IPS-18c (cell line): ENCODE measurements around the gene TMUB1.

Source experiments
- H3K4me3 ChIP-seq: 2 replicates; pipeline ENCODE4 v1.7.0; 2013; ENCODE audit warnings: low read depth, mild to moderate bottlenecking, low read length, moderate library complexity; ENCODE audit not compliant: insufficient read depth
- H3K9me3 ChIP-seq: one replicate; pipeline ENCODE4 v1.6.1; 2013; ENCODE audit warnings: mild to moderate bottlenecking, low read length, moderate library complexity; ENCODE audit not compliant: control insufficient read depth, insufficient read depth

The TMUB1 gene, protein sequence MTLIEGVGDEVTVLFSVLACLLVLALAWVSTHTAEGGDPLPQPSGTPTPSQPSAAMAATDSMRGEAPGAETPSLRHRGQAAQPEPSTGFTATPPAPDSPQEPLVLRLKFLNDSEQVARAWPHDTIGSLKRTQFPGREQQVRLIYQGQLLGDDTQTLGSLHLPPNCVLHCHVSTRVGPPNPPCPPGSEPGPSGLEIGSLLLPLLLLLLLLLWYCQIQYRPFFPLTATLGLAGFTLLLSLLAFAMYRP

DNA sequence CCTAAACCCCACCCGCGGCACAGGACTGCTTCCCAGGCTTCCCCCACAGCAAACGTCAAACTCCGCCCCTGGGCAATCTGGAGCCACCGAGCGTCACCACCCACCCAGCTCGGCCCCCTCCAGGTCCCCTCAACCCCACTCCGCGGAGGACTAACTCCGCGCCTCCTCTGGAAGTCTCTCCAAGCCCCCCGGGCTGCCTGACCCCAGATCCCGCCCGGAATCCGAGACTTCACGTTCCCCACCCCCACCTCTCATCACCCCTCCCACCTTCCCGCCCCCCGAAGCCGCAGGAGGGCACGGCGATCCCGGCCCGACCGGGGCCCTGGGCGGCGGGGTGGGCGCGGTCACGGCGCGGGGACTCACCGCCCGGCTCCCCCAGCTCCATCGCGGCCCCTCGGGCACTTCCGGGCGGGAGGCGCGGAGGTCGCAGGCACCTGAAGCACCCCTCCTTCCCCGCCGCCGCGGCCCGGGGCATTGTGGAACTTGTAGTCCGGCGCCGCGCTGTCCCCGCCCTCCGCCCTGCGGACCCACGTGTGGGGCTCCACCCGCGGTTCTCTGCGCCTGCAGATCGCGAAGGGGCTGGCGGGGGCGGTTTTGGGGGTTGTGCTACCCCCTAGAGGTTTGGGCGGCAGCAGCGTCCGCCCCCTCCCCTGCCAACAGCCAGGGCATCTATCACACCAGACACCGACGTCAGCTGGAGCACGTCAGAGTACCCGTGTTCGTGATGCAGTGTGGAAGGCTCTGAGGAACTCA is at the start of gene TMUB1:
TSS of gene TMUB1 (minus strand) at position 423 of the 753 bp plus-strand sequence. CDS start 930 bp downstream, outside the sequence.
- Histone ChIP-seq H3K4me3 (peak within 1 kb of the TSS; percentile 69), H3K9me3 (no peaks in the 10 kb centered on the region)

DNA sequence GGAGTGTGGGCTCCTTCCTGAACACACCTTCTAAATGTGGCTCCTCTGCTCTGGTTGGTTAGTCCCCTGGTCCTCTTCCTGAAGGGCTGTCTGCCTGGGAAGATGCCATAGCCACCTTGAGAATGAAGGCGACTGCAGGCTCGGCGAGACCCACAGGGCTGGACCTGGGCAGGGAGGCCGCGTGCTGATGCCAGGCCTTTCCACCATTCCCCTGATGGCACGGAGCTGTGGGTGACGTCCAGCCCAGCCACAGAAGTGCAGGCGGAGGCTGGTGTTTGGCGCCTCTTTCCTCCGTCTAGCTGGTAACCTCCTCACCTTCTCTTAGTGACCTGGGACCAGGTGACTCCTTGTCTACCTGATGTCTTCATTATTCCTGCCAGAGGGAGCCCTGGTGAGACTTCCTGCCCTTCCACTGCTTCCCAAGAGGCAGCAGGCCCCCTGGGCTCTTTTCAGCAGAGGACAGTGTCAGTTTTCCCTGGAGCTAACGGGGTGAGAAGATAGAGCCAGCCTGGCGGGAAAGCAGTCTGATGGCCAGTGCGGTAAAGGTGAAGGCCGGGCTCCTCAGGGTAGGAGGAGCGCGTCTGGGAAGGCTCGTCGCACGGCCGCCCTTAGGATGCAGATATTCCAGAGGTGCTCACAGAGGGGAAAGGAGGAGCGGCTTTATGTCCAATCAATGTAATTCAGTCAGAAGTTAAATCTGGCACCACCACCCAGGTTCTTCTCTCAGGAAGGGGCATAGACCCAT is 49.3 kb upstream of the TMUB1 start:
- Histone ChIP-seq H3K9me3 (no peaks in the 10 kb centered on the region), H3K4me3 (no peak overlapping the region)

DNA sequence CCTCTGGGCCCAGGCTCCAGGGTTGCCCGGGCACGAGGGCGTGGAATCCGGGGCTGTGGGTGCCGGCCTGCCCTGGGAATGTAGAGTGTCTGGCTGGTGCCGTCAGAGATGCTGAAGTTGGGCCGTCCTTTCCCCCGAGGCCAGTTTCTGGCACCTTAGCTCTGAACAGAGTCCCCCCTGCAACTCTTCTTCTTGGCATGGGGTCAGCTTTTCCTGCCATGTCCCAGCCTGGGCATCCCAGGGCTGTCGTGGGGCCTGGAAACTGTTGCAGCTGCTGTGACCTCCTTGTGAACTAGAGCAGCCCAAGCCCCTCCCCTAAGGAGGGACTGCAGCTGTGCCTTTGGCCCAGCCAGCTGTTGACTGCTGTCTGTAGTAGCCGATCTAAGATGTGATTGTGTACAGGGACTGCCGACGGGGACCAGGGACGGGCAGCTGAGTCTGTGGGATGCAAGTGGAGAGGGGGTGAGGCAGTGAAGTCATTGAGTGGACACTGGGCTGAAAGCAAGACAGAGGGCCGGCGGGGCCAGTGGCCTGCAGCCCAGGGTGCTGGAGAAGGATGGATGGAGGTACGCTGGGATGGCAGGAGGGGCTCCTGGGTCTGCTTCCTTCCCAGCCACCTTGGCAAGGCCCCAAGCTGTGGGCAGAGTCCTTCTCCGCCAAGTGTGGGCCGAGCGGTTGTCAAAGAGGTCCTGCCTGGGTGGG is 48.5 kb upstream of the TMUB1 start:
- Histone ChIP-seq H3K9me3 (no peaks in the 10 kb centered on the region), H3K4me3 (no peak overlapping the region)

DNA sequence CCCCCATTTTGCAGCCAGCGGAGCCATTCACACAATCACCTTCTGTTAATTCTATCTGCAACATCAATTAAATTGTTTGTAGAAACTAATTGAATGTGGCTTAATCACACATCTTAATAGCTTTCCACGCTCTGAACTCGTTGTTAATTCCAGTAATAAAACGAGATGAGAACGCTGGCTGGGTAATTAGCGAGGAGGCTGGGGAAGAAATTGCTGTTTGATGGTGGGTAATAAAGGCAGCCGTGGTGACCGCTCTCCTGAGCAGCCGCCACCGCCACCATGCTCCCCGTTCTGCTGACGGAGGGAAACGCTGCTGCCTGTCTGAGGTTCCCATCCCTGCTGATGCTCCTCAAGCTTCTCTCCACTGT is 47.9 kb upstream of the TMUB1 start:
- no peak overlapping the region for H3K4me3 ChIP-seq
- no peaks in the 10 kb centered on the region for H3K9me3 ChIP-seq

DNA sequence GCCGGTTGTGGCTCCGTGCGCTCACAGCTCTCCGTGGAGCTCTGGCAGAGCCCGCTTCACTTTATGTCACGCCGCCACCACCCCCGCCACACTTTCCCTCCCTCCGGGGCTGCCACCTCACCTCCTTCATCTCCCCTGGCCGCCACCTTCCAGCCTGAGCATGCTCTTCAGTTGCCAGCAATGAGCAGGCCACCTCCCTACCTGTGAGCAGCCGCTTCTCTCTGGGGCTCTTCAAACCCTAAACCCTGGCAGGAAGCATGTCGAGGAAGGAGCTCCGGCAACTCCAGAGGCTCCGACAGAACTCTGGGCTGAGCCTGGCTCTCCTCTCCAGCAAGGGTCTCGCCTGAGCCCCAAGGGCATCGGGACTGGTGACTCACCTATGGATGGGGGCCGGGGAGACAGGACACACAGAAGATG is 47.5 kb upstream of the TMUB1 start:
- Histone ChIP-seq H3K9me3 (no peaks in the 10 kb centered on the region), H3K4me3 (no peak overlapping the region)

DNA sequence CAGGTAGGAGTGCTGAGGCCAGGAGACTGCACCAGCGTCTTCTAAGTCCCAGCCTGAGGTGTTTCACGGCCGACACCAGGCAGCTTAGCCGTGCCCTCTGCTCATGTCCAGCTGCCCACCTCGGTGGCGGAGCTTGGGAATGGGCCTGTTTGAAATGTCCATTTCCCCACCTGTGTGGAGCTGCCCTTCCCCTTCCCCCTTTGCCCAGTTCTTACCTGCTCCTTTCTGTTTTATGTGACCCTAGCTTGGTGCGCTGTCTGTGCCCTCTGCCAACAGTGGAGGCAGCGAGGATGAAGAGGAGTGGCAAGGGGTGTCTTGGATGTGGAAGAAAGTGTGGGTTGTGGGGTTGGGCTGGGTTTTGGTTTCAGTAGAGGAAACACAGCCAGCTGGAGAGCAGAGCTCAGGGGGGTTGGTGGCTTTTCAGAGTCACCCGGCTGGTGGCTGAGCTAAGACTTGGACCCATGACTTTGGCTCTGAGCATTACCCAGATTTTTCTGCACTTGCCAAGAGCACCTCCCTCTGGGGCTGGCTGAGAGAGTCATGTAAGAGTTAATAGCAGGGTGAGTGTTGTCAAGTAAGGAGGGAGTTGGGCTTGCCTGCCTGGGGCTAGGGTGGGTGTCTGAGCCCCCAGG is 46.8 kb upstream of the TMUB1 start:
- Histone ChIP-seq H3K4me3 (no peak overlapping the region), H3K9me3 (no peaks in the 10 kb centered on the region)

DNA sequence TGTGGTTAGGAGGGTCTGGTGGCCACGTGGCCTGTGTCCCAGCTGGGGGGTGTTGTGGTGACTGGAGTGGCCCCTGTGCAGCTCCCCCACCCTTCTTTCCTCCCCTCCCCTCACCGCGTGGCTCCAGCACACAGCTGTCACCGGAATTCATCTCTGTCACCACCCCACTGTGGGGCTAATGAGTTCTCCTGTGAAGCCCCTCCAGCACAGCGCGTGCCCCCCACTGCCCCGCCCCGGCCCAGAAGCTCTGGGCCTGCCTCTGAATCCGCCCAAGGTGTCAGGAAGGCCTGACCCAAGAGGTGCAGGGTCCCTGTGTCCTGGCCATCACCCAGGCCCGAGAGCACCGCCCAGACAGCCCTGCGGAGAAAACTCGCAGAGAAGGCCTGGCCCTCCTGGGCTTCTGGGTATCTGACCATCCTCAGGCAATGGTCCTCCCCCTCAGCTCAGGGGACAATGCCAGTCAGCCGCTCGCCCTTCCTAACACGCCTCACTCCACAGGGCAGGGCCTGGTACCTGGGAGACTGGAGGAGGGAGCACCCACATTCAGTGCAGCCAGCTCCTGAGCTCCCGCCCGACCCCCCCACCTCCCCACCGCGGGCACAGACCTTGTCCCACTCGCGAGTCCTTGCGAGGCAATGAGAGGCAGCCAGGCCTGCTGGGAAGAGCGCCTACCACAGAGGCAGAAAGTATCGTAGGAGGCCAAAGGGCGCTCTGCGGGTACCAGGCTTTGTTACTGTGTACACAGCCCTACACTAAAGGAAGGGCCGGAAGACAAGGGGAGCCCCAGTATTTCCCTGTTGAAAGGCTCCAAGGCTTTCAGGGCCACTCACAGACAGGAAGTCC is 46.0 kb upstream of the TMUB1 start:
- no peak overlapping the region for H3K4me3 ChIP-seq
- H3K9me3 ChIP-seq = no peaks in the 10 kb centered on the region

DNA sequence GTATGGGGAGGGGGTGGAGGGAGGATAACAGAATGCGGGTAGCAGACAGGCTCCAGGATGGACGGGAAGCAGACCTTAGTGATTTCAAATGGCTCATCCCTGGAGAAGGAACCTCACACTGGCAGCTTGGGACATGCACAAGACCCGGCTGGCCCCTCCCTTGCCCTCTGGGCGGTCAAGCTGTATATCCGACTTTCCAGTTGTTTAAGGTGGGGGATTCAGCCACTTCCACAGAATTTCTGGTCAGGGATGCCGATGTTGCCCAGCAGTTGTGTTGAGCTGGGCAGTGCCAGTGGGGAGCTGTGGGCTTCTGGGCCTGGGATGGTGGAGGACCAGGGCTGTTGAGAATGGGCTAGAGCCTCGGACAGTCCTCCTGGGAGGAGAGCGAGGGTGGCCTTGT is 45.4 kb upstream of the TMUB1 start:
- H3K4me3 ChIP-seq = no peak overlapping the region

DNA sequence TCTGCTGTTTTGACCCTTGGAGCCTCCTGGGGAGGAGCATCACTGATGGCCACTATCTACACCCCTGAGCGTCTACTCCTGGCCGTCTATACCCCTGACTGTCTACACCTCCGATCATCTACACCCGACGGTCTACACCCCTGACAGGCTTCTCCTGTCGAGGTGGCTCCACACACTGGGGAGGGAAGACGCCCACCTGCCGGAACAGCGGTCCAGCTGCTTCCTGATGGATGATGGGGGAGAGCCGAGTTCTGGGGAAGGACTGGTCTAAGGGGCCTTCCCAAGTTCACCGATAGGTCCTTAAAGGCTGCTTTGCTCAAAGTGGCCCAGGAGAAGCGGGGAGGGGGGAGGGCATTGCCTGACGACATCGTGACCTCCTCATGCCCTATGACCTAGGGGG is 44.9 kb upstream of the TMUB1 start:
- no peak overlapping the region for H3K4me3 ChIP-seq
- no peaks in the 10 kb centered on the region for H3K9me3 ChIP-seq

More for the DNA sequence above, 45.4 kb upstream of the TMUB1 start:
- H3K9me3 ChIP-seq = no peaks in the 10 kb centered on the region

DNA sequence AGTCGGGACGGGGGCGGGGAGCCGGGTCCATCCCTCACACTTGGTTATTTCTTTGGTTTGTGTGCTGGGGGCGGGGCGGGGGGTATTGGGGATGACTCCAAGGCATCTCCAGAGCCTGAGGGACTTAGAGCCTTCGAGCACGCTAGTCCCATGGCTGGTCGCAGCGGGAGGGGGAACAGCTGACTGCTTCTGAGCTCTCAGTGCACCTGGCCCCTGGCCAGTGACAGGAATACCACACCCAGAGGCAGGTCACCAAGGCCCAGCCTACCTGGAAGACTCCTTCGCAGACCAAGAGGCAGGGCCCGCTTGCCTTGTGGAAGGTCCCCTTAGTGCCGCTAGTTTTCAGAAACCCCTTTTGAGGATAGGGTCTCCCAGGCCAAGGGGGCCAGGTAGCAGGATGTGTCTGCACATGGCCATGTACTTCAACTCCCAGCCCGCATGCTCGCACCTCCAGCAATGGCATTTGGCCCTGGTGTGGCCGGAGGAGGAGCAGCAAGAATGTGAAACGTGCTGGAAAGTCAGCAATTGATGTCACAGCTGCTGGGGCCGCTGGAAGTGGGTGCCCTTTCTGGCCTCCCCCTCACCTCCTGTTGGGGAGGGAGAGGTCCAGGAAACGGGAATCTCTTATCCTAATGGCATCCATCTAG is 43.3 kb upstream of the TMUB1 start:
- no peaks in the 10 kb centered on the region for H3K9me3 ChIP-seq
- H3K4me3 ChIP-seq = no peak overlapping the region; the same call in 1 of the 2 replicates

DNA sequence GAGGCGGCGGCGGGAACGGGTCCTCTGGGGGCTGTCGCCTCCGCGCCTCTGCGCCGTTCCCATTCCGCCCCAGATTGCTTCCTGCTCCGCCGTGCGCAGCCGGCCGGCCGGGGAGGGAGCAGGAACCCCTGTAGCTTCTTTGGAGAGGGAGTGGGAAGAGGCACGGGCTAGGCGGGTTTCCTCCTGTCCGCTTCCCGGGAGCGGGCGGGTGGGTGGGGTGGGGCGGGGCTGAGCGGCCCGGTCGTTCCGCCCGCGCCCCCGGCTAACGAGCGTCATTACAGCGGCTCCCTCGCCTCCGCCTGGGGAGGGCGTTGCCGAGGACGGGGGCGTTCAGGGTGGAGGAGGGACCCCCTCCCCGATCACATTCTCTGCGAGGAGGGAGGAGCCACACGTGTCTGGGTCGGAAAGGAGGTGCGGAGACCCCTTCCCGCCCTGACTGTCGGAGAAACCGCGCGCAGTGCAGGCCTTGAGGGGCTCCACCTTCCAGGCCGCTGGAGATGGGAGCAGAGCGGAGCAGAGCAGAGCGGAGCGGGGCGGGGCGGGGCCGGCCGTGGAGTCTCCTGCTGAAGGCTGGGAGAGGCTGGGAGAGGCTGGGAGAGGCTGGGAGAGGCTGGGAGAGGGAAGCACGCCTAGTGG is 42.7 kb upstream of the TMUB1 start:
- Histone ChIP-seq H3K9me3 (no peaks in the 10 kb centered on the region), H3K4me3 (peak overlapping the region; percentile 59)

DNA sequence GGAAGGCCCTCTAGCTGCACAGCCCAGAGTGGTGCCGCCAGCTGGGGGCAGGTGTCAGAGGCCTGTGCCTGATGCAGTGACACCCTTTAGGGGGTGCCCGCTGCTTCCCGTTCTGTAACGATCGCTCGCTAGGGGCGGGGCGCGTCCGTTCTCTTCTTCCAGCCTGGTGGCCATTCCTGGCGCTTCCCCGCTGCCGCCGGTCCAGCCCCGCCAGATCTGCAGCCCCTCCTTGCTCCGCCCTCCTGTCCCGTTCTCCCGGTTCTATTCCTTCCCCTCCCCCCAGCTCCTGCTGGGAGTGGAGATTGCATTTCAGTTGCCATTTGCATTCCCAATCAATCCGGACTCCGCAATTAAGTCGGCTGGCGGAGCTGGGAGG is 42.2 kb upstream of the TMUB1 start:
- H3K4me3 ChIP-seq = peak overlapping the region; percentile 59
- H3K9me3 ChIP-seq = no peaks in the 10 kb centered on the region

DNA sequence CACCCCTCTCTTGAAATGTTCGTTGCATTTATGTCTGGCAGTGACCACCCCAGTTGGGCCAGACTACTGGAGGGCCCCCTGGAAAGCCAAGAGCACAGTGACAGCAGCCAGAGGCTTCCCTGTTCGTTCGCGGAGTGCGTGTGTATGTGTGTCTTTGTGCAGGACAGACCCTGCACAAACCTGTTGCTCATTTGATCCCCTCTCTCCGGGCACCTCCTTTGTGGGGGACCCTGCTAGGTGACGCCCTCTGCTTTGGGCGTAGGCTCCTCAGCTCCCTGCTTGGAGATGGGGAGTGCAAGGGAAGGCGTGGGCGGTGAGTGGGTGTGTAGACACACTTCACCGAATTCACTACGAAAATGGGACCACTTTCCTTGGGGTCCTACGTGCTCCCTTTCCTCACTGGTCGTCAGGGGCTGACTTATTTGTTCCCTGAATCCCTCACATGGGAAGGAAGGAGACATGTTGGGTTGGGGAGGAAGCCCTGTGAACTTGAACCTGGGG is 41.7 kb upstream of the TMUB1 start:
- H3K9me3 ChIP-seq = no peaks in the 10 kb centered on the region
- peak overlapping the region; percentile 59; the same call in 1 of the 2 replicates for H3K4me3 ChIP-seq

DNA sequence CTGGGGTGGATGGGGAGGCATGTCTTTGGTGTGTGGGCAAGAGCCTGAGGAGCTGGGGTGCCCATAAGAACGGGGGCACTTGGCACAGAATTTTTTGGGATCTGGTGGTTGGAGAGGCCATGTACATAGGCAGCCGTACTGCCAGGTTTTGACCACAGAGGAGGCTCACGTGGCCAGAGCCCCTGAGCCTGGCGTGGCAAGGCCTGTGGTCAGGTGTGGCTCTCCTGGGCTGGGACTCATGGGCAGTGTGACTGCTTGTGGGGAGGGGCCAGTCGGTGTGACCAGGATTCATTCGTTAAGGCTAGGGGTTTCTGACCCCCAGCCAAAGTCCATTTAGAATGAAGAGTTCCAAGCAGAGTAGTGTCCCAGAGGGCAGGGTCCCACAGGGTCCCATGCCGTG is 41.2 kb upstream of the TMUB1 start:
- Histone ChIP-seq H3K4me3 (no peak overlapping the region), H3K9me3 (no peaks in the 10 kb centered on the region)

DNA sequence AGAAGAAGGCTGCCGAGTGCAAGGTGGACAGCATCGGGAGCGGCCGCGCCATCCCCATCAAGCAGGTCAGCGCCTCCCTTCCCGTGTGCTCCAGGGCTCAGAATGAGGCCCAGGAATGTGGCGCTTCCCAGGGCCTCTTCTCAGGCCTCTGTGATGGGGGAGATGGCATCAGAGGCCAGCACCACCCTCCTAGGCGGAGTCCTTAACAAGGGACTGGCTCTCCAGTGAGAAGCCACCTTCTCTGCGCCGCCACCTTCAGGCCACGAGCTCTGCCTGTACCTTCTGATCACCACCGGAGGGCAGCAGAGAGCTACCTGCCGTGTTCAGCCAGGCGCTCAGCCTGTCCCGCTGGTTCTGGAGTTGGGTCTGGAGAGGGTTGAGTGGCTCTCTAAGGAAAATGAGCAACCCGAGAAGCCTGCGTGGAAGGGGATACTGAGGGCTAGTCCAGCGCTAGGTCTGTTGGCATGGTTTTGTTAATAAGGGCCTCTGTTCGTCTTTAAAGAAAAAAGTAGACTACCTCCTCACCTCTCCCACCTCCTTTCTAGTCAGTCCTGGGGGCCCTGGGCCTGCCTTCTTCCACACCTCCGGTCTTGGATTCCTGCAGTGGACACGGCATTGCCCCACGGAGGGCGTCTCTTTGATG is 40.6 kb upstream of the TMUB1 start:
- no peaks in the 10 kb centered on the region for H3K9me3 ChIP-seq
- no peak overlapping the region for H3K4me3 ChIP-seq
